Measurements from ENCODE around the gene CTSZ.
"Not testable (repeated sequence)": the region's sequence is repeated elsewhere in the genome, so short reads cannot be mapped to it uniquely, and the experiment has no call there.

CTSZ gene

GRCh38 chr20:58982406-58983114, 24.5 kb downstream of the CTSZ start:
- in situ Hi-C loops (cut with MboI; ENCODE audit: low sequenced_read_pairs) = no loop called here

- in situ Hi-C loops (cut with MboI; ENCODE audit: low sequenced_read_pairs) = no loop called here
Measured at GRCh38 chr20:58981628-58982364, 25.3 kb downstream of the CTSZ start.

GRCh38 chr20:58980711-58981627, 26.1 kb downstream of the CTSZ start, which contains the start of gene NELFCD:
TSS of gene NELFCD (plus strand) at chr20:58981256. CDS start at chr20:58981310, 54 bp downstream.
- in situ Hi-C loops (cut with MboI; ENCODE audit: low sequenced_read_pairs) = no loop called here

- in situ Hi-C loops (cut with MboI; ENCODE audit: low sequenced_read_pairs) = no loop called here
Measured at GRCh38 chr20:58978351-58979190, 28.5 kb downstream of the CTSZ start.

- in situ Hi-C loops (cut with MboI; ENCODE audit: low sequenced_read_pairs) = no loop called here
Measured at GRCh38 chr20:58976061-58976730, 30.9 kb downstream of the CTSZ start.

- in situ Hi-C loops (cut with MboI; ENCODE audit: low sequenced_read_pairs) = no loop called here
Measured at GRCh38 chr20:58975353-58975752, 31.7 kb downstream of the CTSZ start.

GRCh38 chr20:58973866-58974265, 33.2 kb downstream of the CTSZ start:
- in situ Hi-C loops (cut with MboI; ENCODE audit: low sequenced_read_pairs) = no loop called here

GRCh38 chr20:58973179-58973578, 33.9 kb downstream of the CTSZ start:
- in situ Hi-C loops (cut with MboI; ENCODE audit: low sequenced_read_pairs) = no loop called here

- in situ Hi-C loops (cut with MboI; ENCODE audit: low sequenced_read_pairs) = no loop called here
Measured at GRCh38 chr20:58971429-58971828, 35.6 kb downstream of the CTSZ start.

GRCh38 chr20:58970146-58970545, 36.9 kb downstream of the CTSZ start:
- in situ Hi-C loops (cut with MboI; ENCODE audit: low sequenced_read_pairs) = no loop called here

- in situ Hi-C loops (cut with MboI; ENCODE audit: low sequenced_read_pairs) = no loop called here
Measured at GRCh38 chr20:58969439-58969838, 37.6 kb downstream of the CTSZ start.

GRCh38 chr20:58967652-58968429, 39.2 kb downstream of the CTSZ start:
- in situ Hi-C loops (cut with MboI; ENCODE audit: low sequenced_read_pairs) = no loop called here

- in situ Hi-C loops (cut with MboI; ENCODE audit: low sequenced_read_pairs) = no loop called here
Measured at GRCh38 chr20:58965270-58966064, 41.6 kb downstream of the CTSZ start.

- in situ Hi-C loops (cut with MboI; ENCODE audit: low sequenced_read_pairs) = not testable (repeated sequence)
Measured at GRCh38 chr20:58963922-58964321, 43.1 kb downstream of the CTSZ start.

- in situ Hi-C loops (cut with MboI; ENCODE audit: low sequenced_read_pairs) = no loop called here
Measured at GRCh38 chr20:58963060-58963584, 43.9 kb downstream of the CTSZ start.

- in situ Hi-C loops (cut with MboI; ENCODE audit: low sequenced_read_pairs) = no loop called here
Measured at GRCh38 chr20:58959652-58960051, 47.4 kb downstream of the CTSZ start.

- in situ Hi-C loops (cut with MboI; ENCODE audit: low sequenced_read_pairs) = no loop called here
Measured at GRCh38 chr20:58956078-58956477, 51.0 kb downstream of the CTSZ start.

GRCh38 chr20:58953050-58953449, 54.0 kb downstream of the CTSZ start:
- in situ Hi-C loops (cut with MboI; ENCODE audit: low sequenced_read_pairs) = no loop called here

All from HL-60/S4 (cell line).